Gastroesophageal sphincter (tissue), 3 donors: ENCODE data around the gene UQCC2.

Experiments
- EP300 ChIP-seq: sonication (generic); formaldehyde crosslinking; IDR thresholded peaks from one replicate; pipeline ENCODE4 v1.6.1; 2017; ENCODE audit warnings: antibody characterized with exemption, mild to moderate bottlenecking
- POLR2A ChIP-seq, 2 donors: fragments of 450-650 bp; IDR thresholded peaks; one replicate each; pipeline ENCODE4 v1.6.1; 2017; ENCODE audit warnings: antibody characterized with exemption in 2 of 2, mild to moderate bottlenecking in 2 of 2, moderate library complexity in 1 of 2
- POLR2AphosphoS5 ChIP-seq: sonication (generic); formaldehyde crosslinking; IDR thresholded peaks from one replicate; pipeline ENCODE4 v1.6.1; 2017; ENCODE audit warnings: antibody characterized with exemption
- TF ChIP-seq, protein P1 (sequence below), 4 experiments: fragments of 200-600 bp in 2 of 4; fragments of 450-650 bp in 2 of 4; sonication (generic) in 1 of 4; IDR thresholded peaks; one replicate each; pipeline ENCODE4 v1.5.1; 2017 to 2019; ENCODE audit warnings: antibody characterized with exemption in 4 of 4, mild to moderate bottlenecking in 2 of 4, moderate library complexity in 2 of 4

GRCh38 chr6:33691456-33692077, 19.9 kb downstream of the UQCC2 start:
- TF ChIP-seq, protein P1, sequence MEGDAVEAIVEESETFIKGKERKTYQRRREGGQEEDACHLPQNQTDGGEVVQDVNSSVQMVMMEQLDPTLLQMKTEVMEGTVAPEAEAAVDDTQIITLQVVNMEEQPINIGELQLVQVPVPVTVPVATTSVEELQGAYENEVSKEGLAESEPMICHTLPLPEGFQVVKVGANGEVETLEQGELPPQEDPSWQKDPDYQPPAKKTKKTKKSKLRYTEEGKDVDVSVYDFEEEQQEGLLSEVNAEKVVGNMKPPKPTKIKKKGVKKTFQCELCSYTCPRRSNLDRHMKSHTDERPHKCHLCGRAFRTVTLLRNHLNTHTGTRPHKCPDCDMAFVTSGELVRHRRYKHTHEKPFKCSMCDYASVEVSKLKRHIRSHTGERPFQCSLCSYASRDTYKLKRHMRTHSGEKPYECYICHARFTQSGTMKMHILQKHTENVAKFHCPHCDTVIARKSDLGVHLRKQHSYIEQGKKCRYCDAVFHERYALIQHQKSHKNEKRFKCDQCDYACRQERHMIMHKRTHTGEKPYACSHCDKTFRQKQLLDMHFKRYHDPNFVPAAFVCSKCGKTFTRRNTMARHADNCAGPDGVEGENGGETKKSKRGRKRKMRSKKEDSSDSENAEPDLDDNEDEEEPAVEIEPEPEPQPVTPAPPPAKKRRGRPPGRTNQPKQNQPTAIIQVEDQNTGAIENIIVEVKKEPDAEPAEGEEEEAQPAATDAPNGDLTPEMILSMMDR (IDR thresholded peaks at IDR 0.05): no peak
- no peak for TF ChIP-seq POLR2A (IDR thresholded peaks at IDR 0.05)
- no peak for TF ChIP-seq POLR2AphosphoS5
- no peak for TF ChIP-seq EP300
